Measurements from ENCODE around the gene KRTAP5-5. TPM values are rescaled to one million over a fixed set of nuclear protein-coding genes. Genes with fewer than 3 reads are reported as not detected.

The KRTAP5-5 gene
- total RNA-seq, 2 donors from 2014 or later: not detected

DNA sequence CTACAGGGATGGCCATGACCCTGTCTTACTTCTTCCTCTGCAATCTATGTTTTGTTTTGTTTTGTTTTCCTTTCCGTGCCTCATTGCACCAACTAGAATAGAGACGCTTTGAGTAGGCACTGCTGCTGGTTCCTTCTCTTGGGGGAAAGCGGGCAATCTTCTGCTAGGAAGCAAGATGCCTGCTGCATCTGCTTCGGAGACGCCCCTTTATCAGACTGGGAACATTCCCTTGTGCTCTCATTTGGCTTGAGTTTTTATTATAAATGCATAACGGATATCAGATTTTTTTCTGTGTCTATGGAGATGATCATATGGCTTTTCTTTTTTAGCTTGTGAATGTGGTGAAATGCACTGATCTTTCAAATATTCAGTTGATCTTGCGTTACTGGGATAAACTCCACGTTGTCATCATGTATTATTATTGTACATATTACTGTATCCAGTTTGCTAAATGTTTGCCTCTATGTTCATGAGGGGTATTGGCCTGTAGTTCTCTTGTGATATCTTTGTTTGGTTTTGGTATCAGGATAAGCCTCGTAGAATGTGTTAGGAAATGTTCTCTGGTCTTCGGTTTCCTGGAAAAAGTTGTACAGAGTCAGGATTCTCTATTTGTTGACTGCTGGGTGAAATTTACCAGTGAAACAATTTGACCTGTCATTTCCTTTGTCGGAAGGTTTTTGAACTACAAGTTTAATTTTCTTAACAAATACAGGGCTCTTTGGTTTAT lies 44.0 kb downstream of the KRTAP5-5 start:
- H3K36me3 Mint-ChIP-seq (ENCODE audit: low read depth): no peaks in the 10 kb centered on the region
- no peak overlapping the region for H3K4me3 ChIP-seq (ENCODE audit: low read length)
- H3K4me1 ChIP-seq (ENCODE audit: control insufficient read depth, insufficient read depth, low read length): peaks cover 2% of the 10 kb centered on the region
- H3K27me3 ChIP-seq (ENCODE audit: control insufficient read depth, insufficient read depth, low read length, poor library complexity, severe bottlenecking): peaks cover 61% of the 10 kb centered on the region
- H3K27ac Mint-ChIP-seq: no peak overlapping the region
- no peaks in the 10 kb centered on the region for H3K9me3 ChIP-seq (ENCODE audit: control insufficient read depth, low read length)
- H3K4me3 Mint-ChIP-seq: no peak overlapping the region
- WGBS, 2 experiments (ENCODE audit: insufficient coverage in 1 of 2, insufficient read length in 1 of 2): 86 to 91% methylated on average over 7 to 10 of the region's 11 CpGs
- H3K9me3 Mint-ChIP-seq: no peaks in the 10 kb centered on the region
- DNase-seq: peak; percentile 17
- TF ChIP-seq, protein P1, sequence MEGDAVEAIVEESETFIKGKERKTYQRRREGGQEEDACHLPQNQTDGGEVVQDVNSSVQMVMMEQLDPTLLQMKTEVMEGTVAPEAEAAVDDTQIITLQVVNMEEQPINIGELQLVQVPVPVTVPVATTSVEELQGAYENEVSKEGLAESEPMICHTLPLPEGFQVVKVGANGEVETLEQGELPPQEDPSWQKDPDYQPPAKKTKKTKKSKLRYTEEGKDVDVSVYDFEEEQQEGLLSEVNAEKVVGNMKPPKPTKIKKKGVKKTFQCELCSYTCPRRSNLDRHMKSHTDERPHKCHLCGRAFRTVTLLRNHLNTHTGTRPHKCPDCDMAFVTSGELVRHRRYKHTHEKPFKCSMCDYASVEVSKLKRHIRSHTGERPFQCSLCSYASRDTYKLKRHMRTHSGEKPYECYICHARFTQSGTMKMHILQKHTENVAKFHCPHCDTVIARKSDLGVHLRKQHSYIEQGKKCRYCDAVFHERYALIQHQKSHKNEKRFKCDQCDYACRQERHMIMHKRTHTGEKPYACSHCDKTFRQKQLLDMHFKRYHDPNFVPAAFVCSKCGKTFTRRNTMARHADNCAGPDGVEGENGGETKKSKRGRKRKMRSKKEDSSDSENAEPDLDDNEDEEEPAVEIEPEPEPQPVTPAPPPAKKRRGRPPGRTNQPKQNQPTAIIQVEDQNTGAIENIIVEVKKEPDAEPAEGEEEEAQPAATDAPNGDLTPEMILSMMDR (conservative IDR thresholded peaks at IDR 0.05): no peak
- H3K9ac ChIP-seq (ENCODE audit: extremely low read depth, low read length, poor library complexity, severe bottlenecking): no peak overlapping the region
- H3K27me3 Mint-ChIP-seq (ENCODE audit: insufficient read depth): peaks cover 59% of the 10 kb centered on the region
- peaks cover 7% of the 10 kb centered on the region for H3K4me1 Mint-ChIP-seq
- H3K36me3 ChIP-seq (ENCODE audit: control insufficient read depth, insufficient read depth, low read length): no peaks in the 10 kb centered on the region
- H3K27ac ChIP-seq (ENCODE audit: low read depth, low read length): no peak overlapping the region

DNA sequence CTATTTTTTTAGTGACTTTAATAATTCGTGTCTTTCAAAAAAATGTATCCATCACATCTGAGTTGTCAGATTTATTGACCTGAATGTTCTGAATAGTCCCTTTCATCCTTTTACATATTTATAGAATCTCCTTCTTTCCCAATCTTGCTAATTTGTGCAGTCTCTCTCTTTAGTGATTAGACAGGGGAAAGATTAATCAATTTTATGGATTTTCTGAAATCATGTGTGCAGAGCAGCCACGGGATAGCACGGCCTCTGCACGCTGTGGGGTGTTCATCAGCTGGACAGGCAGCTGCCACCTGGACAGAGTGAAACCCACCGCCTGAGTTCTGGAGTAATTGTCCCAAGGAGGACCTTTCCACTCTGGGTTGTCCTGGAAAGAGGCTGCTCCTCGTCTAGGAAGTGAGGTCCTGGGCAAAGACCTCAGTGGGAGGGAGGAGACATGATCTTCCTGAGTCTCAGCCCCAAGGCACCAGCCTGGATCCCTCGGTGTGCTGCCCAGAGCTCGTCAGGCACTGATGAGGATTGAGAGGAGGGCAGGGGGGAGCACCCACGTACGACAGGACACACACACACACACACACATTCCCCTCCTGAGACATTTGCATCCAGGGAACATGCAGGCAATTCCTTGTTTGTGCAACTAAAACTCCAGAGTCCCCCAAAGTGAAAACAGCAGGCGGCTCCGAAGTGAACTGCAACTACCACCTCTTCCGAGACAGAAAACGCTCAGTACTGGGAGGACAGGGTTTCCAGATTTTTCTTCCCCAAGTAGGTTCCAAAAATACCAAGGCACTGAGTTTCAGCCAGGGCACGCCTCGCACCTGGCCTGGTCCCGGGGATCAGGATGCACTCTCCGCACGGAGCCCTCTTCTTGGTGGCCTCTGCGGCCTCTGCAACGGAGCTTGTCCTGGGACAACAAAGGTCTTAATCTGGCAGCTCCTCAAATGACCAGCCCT lies 44.9 kb downstream of the KRTAP5-5 start:
- H3K27me3 Mint-ChIP-seq (ENCODE audit: insufficient read depth): peaks cover 53% of the 10 kb centered on the region
- peaks cover 54% of the 10 kb centered on the region for H3K27me3 ChIP-seq (ENCODE audit: control insufficient read depth, insufficient read depth, low read length, poor library complexity, severe bottlenecking)
- H3K27ac Mint-ChIP-seq: no peak overlapping the region
- no peak overlapping the region for H3K27ac ChIP-seq (ENCODE audit: low read depth, low read length)
- TF ChIP-seq, protein P1 (conservative IDR thresholded peaks at IDR 0.05): no peak
- no peak overlapping the region for H3K4me3 ChIP-seq (ENCODE audit: low read length)
- H3K36me3 ChIP-seq (ENCODE audit: control insufficient read depth, insufficient read depth, low read length): no peaks in the 10 kb centered on the region
- WGBS, 2 experiments (ENCODE audit: insufficient coverage in 1 of 2, insufficient read length in 1 of 2): 85 to 88% methylated on average over 15 to 21 of the region's 21 CpGs
- peak; percentile 37 for DNase-seq
- no peaks in the 10 kb centered on the region for H3K9me3 ChIP-seq (ENCODE audit: control insufficient read depth, low read length)
- no peaks in the 10 kb centered on the region for H3K36me3 Mint-ChIP-seq (ENCODE audit: low read depth)
- H3K4me3 Mint-ChIP-seq: no peak overlapping the region
- H3K9me3 Mint-ChIP-seq: no peaks in the 10 kb centered on the region
- H3K4me1 ChIP-seq (ENCODE audit: control insufficient read depth, insufficient read depth, low read length): peaks cover 2% of the 10 kb centered on the region
- no peak overlapping the region for H3K9ac ChIP-seq (ENCODE audit: extremely low read depth, low read length, poor library complexity, severe bottlenecking)
- H3K4me1 Mint-ChIP-seq: peaks cover 7% of the 10 kb centered on the region

DNA sequence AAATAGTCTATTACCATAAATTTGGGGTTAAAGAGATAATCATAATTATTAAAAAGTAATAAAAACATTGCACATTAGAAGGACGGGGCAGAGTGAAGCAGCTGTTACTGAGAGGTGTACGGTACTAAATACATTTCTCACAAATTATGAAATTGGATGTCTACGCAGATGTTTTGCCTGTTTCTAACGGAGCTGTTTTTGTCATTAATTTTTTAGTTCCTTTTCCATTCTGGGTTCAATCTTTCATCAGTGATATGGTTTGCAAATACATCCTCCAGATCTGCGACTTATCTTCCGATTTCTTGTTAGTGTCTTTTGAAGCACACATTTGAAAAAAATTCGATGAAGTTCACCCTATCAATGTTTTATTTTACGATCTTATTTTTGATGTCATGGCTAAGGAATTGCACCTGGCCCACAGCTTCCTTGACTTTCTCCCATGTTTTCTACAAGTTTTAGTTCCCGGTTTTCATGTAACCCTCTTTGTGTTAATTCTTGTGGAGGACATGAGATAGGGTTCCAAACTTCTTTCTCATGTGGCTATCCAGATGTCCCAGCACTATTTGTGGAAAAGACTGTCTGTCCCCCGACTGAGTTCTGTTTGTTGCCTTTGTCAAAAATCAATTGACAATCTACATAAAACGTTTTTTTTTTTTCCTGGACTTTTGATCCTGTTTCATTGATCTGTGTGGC lies 46.1 kb downstream of the KRTAP5-5 start:
- Histone ChIP-seq H3K27ac (ENCODE audit: low read depth, low read length) (no peak overlapping the region), H3K4me1 (ENCODE audit: control insufficient read depth, insufficient read depth, low read length) (peaks cover 2% of the 10 kb centered on the region), H3K4me3 (ENCODE audit: low read length) (no peak overlapping the region), H3K9me3 (ENCODE audit: control insufficient read depth, low read length) (no peaks in the 10 kb centered on the region), H3K9ac (ENCODE audit: extremely low read depth, low read length, poor library complexity, severe bottlenecking) (no peak overlapping the region), H3K36me3 (ENCODE audit: control insufficient read depth, insufficient read depth, low read length) (no peaks in the 10 kb centered on the region), H3K27me3 (ENCODE audit: control insufficient read depth, insufficient read depth, low read length, poor library complexity, severe bottlenecking) (peaks cover 45% of the 10 kb centered on the region)
- DNase-seq: peak; percentile 5
- Mint-ChIP-seq H3K36me3 (ENCODE audit: low read depth) (no peaks in the 10 kb centered on the region), H3K4me3 (no peak overlapping the region), H3K27me3 (ENCODE audit: insufficient read depth) (peaks cover 48% of the 10 kb centered on the region), H3K27ac (no peak overlapping the region), H3K9me3 (no peaks in the 10 kb centered on the region), H3K4me1 (peaks cover 7% of the 10 kb centered on the region)
- TF ChIP-seq, protein P1 (conservative IDR thresholded peaks at IDR 0.05): no peak
- WGBS, 2 experiments (ENCODE audit: insufficient coverage in 1 of 2, insufficient read length in 1 of 2): 87 to 93% methylated on average over 11 of the region's 11 CpGs
